NCI-H1694 treated with DMSO at 0.1 percent for 48 hours (cell line): ENCODE results near the gene NFATC1.

Experiments
- DNase-seq: peaks from one replicate; lab custom pipeline; 2025; lab: John Stamatoyannopoulos, UW

NFATC1 gene

DNA sequence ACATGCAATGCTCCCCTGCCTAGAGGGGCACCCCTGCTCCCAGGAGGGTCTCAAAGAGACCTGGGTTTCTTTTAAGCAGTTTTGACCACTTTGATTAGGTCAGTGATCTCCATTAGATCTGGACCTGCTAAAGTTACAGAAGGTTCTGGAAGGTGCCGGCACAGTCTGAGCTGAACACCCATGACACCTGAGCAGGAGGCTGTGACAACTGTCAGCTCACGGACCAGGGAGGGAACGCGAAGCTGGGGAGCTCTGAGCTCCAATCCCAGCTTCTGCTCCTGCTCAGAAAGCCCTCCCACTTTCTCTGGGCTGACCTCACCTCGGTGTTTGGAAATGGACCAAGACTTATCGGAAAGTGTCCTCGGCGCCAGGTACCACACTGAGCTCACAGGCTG lies 113.8 kb downstream of the NFATC1 start:
- DNase-seq = no peak

DNA sequence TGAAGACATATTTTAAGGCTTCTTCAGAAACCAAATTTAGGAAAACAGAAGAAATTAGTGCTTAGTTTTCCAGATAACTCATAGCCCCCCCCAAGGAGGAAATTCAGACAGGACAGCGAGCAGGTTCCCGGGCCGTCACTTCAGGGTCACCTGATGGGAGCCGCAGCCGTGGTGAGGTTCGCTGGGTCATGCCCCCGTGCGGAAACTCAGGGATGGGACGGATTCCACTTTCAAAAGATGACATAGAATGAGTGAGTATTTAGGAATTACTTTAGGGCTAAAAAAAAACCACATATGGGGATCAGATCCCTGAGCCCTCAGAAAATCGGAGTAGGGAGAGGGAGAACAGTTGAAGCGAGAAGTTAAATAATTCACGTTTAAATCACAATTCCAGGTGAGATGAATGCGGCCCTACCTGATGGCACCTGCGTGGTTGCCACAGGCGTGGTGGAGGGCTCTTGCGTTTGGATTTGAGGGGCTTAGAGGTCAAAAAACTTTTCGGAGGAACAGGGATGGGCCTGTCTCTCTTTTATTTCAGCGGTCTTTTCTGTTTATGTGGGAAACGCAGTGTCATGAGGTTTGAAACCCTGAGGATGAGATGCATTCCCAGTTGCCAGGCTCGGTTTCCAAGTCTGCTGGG lies 114.4 kb downstream of the NFATC1 start:
- DNase-seq = no peak

DNA sequence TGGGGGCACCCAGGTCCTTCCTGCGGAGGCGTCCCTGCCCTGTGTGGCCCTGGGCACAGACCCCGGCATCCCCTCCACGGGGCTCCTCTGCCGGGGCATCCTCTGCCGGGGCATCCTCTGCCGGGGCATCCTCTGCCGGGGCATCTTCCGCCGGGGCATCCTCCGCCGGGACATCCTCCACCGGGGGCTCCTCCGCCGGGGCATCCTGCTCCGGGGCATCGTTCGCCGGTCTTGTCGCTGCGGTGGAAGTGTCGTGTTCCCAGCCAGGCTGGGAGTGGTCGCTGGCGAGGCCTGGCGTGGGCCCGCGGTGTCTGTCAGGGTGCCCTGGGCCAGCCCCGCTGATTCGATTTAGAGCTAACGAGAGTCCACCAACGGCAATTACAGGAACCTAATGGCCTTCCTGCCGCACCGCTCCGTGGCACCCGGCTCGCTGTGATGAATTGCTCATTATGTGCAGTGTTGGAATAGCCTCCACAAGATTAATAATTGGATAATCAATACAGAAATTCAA lies 115.1 kb downstream of the NFATC1 start:
- DNase-seq = no peak

DNA sequence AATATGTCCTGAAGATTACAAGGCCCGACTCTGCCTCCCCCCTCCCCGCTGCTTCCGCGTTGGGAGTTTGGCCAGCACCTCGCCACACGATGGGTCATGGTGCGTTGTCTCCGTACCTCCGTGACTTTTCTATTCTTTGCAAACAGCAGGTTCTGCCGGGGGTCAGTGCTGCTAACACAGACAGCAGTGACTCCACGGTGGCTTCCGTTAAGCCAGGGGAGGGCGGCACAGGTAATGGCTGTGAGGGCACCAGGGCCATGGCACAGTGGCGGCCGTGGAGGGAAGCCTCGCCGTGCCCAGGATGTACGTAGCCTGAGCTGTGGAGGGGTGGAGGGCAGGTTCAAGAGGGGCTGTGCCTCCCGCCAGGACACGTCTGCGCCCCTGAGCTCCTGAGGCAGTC lies 115.5 kb downstream of the NFATC1 start:
- no peak for DNase-seq

DNA sequence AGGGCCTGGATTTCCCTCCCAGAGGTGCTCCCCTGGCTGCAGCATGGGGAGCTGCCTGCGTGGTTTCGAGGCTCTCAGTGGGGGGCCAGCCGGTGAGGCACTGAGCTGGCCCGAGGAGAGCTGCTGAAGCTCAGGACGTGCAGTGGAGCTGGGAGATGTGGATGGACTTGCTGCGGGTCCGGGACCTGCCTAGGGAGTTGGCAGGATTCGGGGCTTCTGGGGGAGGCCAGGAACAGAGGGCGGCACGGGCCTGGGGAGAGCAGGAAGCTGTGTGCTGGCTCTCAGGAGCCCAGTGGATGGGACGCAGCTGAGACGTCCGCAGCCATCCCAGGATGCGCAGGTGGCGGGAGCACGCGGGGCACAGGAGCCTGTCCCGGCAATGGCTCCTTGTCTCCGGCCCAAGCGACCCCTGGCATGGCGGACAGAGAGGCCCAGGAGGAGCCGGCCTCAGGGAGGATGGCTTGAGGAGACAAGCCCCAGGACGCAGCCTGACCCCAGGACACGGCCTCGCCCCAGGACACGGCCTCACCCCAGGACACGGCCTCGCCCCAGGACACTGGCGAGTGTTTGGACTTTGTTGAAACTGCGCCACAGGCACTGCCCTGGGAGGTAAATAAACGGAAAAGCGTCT lies 116.1 kb downstream of the NFATC1 start:
- no peak for DNase-seq

DNA sequence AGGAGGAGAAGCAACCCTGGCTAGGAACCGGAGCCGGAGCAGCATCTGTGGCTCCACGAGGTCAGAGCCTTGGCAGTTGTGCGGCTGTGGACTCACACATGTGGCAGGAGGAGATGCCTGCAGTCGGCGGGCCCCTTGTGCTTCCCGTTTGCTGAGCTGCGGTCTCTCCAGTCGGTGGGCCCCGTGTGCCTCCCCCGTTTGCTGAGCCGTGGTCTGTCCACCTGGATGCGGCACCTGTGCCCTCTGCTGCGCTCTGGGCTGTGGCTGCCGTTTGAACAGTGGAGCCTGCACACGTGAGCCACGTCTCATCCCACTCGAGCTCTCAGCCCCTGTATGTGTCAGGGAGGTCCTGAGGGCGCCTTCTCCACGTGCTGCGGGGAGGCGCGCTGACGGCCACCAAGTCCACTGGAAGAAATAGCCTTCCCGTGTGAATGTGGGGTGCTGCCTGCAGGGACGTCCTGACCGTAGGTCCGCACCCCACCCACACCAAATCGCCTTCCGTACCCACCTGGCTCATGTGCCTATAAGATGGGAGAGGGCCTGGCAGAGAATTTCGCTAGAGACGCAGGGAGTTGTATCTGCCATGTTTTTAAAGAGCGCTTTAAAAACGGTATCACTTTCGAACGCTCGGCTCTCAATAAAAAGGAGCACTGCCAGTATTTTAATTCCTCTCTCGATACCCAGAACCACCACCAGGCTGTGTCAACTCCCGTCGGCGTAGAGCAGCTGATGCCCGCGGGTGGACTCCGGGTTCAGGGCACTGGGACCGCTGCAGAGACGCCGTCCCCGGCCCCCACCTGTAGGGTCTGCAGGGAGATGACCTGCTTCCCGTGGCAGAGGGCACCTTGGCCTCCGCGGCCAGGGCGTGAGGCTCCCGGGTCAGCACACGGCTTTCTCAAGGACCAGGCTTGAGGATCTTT lies 117.0 kb downstream of the NFATC1 start:
- DNase-seq = no peak

DNA sequence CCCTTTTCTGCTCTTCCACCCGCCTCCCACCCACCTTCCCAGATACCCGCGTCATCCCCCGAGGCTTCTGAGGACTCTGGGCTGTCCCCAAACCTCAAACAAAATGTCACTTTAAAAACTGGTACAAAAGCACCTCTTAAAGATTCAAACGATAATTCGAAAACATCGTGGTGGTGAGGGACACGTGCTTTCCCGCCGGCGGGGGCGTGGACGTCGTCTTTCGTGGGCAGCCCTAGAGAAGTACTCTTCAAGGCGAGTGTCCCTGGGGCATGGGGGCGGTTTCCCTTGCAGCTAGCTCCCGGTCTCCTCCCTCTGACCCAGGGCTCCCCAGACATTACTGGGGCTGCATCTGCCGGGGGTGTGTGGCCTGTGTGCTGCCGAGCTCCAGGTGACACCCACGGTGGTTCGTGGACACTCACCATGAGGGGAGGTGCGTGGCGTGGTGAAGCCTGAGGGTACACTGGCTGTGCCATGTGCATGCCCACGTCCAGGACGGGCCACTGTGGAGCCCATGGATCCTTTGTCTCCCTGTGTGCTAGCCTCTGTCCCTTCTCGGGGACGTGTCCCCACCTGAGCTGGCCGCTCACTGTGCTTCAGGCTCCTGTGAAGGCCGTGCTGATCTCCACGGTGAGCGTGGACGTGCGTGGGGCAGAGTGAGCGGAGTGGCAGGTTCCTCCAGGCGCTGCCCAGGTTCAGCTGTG lies 117.8 kb downstream of the NFATC1 start:
- no peak for DNase-seq

DNA sequence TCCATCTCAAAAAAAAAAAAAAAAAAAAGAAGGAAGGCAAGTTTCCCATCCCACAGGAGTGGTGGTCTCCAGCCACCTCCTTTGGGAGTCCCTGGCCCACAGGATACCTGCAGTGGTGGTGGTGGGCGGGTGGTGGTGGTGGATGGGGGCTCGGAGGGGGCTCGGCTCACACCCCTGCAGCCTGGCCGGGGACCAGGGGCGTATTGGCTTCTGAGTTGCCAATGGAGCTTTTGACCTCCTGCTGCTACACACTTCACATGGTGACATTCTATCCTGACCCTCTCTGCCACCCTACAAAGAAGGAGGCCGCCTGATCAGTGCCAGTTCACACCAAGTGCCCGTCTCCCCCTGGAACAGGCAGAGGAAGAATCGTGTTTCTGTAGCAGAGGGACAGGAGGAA lies 119.6 kb downstream of the NFATC1 start:
- DNase-seq = no peak

DNA sequence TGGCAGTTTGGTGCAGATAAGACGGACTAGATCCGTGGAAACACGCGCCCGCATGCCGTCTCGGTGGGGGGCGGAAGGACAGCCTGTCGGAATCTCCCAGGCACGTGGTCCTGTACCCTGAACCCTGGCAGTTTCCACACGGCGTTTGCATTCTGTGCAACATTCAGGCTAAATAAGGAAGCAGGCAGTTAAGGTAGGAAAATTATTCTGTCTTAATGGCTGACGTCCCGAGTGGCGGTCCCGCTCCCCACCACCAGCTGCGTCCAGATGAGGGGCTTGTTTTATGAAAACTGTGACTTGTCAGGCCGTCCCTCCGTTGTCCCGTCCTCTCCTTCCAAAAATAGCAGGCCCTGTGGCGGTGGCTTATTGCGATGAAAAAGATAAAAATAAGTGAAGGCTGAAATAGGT lies 120.2 kb downstream of the NFATC1 start:
- no peak for DNase-seq

DNA sequence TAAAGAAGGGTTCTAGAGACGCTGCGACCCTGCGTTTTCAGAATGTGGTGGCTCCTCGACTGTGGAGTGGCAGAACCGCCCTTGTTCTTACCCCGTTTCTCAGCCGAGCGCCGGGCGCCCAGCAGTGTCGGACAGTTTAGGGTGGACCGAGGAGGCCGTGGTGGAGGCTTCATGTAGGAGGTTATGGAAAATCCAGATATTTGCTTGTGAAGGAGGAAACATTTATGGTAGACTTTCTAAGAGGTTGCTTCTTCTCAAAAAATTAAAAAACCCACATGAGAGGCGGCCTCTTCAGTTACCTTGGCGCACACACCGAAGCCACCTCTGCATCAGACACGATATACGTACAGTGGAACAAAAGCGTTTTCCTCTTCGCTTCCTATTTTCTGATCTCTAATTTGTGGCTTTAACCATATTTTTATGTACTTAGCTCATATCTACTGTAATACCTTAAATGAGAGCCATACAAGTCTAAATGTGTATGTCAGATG lies 120.8 kb downstream of the NFATC1 start:
- no peak for DNase-seq

DNA sequence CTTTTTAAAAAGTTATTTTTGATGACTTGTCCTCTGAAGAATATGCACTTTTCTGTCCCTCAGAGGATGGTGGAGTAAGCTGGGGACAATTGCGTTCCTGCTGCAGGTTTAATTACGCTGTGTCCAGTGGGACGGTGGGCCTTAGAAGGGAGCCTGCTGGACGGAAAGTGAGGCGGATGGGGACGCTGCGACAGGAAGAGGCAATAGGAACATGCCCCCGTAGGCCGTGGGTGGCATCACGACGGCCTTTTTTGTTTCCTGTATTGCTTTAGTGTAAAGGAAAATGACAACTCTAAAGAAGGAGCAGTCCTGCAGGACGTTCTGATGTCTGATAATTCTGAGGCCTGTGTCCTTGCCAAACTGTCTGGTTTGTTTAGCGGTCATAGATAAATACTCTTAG lies 121.6 kb downstream of the NFATC1 start:
- DNase-seq = no peak

DNA sequence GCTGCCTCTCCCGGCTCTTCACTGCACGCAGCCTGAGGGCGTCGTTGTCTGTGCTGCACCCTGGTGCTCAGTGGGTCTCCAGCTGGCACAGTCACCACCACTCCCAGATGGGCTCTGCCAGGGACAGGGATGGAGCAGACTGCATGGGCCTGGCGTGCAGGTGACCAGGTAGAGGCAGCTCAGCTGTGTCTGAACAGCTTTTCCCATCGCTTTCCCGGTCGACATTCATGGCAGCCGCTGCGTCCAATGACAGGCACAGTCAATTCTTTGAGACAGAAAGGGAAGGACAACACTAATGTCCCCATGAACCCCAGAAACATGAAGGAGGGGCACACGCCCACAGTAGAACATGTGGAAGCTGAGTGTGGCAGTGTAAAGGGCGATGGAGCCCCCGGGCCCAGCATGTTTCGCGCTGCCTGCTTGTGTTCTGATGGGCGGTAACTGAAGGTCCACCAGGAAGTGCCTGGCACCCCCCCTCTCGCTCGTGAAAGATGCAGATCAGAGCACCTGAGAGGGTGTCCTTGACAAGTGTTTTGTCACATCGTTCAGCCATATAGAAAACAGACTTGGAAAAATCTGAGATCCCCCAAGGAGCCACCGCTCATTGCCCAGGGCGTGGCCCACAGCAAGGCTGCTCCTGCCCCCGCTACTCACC lies 122.4 kb downstream of the NFATC1 start:
- no peak for DNase-seq

DNA sequence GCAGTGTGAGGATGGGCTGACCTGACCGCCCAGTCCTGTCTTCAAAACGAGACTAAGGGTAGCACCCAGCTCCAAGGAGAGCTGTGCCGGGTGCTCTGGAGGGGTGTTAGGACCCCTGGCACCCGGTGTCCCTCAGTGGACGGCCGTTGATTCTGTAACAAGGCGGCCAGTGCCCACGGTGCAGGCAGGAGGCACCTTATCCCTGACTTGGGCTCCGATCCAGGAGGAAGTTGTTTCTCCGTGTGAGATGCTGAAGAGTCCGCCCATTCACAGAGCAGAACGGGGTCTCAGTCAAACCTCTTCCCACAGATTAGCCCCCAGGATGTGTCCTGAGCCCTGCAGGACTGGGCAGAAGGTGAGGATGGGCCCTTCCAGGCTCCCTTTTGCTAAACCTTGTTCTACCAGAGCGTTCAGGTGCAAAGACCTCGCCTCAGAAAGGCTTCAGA lies 123.0 kb downstream of the NFATC1 start:
- DNase-seq = no peak

DNA sequence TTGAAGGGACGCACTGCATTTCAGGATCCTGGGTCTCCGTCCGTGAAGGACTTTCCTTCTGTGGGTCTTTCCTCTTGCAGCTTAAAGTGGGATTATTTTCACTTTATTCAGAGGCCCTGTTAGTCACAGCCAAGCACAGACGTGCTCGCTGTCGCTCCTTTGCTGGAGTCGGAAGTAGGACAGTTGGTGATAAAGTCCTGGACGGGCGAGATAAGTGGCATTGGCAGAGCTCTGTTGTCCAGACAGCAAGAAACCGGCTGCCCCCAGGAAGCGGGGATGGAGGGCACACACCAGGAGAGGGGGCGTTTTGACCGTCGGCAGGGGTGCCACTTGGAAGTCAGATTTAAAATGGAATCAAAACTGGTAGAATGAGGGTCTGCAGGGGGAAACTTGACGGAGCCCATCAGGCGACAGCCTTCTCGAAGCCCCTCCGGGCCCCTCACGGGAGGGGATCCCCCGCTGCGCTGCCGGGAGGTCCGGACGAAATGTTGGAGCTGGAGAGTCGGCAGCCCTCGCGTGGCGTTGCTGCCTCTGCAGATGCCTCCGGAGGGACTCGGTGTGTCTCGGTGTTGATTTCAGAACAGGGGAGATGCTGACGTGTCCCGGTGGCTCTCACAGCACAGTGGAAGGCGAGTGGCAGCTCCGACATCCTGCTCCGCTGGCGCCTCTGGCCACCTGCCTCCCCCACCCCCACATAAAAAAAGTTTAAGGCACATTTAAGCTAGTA lies 124.2 kb downstream of the NFATC1 start:
- DNase-seq = no peak

DNA sequence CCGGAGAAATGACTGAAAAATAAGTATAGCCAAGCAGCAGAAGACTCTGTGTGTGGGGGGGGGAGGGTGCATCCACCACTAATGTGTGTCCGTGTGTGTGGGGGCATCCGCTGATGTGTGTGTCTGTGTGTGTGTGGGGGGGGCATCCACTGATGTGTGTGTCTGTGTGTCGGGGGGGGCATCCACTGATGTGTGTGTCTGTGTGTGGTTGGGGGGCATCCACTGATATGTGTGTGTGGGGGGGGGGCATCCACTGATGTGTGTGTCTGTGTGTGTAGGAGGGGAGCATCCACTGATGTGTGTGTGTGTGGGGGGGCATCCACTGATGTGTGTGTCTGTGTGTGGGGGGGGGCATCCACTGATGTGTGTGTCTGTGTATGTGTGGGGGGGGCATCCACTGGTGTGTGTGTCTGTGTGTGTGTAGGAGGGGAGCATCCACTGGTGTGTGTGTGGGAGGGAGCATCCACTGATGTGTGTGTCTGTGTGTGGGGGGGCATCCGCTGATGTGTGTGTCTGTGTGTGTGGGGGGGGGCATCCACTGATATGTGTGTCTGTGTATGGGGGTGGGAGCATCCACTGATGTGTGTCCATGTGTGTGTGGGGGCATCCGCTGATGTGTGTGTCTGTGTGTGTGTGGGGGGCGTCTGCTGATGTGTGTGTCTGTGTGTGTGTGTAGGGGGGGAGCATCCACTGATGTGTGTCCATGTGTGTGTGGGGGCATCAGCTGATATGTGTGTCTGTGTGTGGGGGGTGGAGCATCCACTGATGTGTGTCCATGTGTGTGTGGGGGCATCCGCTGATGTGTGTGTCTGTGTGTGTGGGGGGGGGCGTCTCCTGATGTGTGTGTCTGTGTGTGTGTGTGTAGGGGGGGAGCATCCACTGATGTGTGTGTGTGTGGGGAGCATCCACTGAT lies 125.0 kb downstream of the NFATC1 start:
- no peak for DNase-seq

DNA sequence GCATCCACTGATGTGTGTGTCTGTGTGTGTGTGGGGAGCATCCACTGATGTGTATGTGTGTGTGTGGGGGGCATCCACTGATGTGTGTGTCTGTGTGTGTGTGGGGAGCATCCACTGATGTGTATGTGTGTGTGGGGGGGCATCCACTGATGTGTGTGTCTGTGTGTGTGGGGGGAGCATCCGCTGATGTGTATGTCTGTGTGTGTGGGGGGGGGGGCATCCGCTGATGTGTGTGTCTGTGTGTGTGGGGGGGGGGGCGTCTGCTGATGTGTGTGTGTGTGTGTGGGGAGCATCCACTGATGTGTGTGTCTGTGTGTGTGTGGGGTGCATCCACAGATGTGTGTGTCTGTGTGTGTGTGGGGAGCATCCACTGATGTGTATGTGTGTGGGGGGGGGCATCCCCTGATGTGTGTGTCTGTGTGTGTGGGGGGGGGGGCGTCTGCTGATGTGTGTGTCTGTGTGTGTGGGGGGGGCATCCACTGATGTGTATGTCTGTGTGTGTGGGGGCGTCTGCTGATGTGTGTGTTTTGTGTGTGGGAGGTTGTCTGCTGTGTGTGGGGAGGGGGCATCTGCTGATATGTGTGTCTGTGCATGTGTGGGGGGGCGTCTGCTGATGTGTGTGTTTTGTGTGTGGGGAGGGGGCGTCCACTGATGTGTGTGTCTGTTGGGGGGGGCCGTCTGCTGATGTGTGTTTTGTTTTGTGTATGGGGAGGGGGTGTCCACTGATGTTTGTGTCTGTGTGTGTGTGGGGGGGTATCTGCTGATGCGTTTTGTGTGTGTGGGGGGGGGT lies 125.9 kb downstream of the NFATC1 start:
- DNase-seq = no peak

DNA sequence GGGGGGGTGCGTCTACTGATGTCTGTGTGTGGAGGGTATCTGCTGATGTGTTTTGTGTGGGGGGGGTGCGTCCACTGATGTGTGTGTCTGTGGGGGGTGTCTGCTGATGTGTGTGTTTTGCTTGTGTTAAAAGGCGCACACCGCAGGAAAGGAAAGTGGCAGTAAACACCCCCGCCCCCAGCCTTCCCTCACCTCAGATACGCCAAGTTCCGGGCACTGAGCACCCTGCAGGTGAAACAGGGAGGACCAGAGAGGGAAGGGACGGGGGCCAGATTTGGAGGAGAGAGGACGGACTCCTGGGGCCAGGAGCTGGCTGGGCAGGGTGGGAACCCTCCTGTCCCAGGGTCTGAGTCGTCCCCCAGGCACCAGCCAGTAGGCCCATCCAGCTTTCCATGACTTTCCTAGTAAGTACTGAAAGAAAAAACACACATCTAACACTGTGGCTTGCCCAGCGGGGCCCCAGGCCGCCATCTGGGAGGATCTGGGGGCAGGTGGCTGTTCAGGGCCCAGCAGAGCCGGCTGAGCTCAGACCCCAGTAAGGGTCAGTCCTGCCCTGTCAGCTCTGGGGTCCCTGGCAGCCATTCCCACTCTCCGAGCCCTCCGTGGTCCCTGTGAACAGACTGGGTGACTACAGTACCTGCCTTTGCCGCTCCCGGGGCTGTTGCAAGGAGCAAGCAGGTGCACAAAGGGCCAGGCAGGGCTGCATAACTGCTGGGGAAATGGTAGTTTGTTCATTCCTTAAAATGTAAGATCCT lies 126.9 kb downstream of the NFATC1 start:
- DNase-seq = no peak

DNA sequence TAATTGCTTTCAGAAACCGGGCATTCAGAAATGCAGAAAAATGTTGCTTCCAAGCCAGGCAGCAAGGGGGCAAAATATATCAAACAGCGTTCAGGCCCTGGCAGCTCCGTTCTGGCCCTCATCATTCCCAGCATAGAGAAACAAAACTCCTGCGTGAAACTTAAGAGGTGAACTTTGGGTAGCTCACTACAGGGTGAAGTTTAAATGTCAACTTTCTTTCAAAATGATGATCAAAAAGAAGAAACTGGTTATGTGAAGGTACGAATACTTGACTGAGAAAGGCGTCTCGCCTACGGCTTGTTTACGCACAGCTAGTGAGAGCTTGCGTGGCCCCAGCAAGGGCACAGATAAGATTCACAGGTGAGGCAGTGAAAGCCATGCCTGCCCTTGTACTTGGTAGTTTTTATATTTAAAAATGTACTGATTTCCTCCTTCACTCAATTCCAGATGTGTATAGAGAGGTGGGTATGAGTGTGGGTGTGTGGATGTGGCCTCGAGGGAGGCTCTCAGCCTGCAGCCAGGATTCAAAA lies 127.5 kb downstream of the NFATC1 start:
- DNase-seq = no peak
